Right renal cortex interstitium (tissue), 3 donors: ENCODE results near the gene WDR75. TPM values are rescaled to one million over a fixed set of nuclear protein-coding genes. Genes with fewer than 3 reads are reported as not detected.
"Not testable (repeated sequence)": the region's sequence is repeated elsewhere in the genome, so short reads cannot be mapped to it uniquely, and the experiment has no call there.

Experiments
- DNase-seq, 3 donors: peaks; one replicate each; pipeline ENCODE4 v3.0.0-alpha.2; 2013; ENCODE audit warnings: low read depth in 3 of 3, low spot score in 2 of 3
- polyA plus RNA-seq, 3 donors: library from polyadenylated mRNA; unstranded; fragments of 120-200 nt; gene quantifications; one replicate each; pipeline ENCODE4 v1.2.1, GENCODE V29; 2013; ENCODE audit not compliant: insufficient read length in 3 of 3

WDR75 gene
- 10 to 100 TPM; 46.6 to 52.7 (median 46.9) TPM for polyA plus RNA-seq

DNA sequence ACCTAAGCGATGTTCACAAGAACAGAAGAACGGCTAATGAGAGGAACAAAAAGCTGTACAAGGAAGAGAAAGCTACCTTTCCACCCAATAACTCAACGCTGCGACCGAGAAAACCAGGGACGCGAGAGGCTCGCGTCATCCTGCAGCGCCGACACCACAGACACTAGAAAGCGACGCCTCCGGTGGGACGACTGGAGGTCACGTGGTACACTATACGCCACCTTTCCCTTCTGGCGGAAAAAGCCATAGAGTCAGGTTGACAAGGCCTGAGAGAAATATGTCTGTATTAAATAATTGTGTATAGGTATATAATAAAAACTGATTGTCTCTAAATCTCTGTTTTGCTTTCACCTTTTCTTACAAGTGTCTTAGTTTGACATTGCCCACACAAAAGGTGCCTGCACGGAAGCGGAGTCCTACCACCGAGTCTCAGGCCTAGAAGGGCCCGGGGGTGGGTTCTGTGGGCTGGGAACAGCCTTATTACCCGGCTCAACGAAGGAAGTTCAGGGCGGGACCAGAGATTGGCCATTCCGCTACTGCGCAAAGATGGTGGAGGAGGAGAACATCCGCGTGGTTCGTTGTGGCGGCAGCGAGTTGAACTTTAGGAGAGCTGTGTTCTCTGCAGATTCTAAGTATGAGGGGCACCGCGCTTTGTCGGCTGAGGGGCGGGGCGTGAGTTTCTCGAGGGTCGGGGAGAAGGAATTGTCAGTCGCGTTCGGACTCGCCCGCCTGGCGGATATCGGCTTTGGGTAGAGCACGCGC is at the start of gene WDR75:
Gene WDR75, plus strand, starts transcription at position 528 of the 762 bp plus-strand sequence. Its CDS starts 19 bp downstream, at position 547.
- DNase-seq, result peak; percentile 95 to 96 (median 96)

DNA sequence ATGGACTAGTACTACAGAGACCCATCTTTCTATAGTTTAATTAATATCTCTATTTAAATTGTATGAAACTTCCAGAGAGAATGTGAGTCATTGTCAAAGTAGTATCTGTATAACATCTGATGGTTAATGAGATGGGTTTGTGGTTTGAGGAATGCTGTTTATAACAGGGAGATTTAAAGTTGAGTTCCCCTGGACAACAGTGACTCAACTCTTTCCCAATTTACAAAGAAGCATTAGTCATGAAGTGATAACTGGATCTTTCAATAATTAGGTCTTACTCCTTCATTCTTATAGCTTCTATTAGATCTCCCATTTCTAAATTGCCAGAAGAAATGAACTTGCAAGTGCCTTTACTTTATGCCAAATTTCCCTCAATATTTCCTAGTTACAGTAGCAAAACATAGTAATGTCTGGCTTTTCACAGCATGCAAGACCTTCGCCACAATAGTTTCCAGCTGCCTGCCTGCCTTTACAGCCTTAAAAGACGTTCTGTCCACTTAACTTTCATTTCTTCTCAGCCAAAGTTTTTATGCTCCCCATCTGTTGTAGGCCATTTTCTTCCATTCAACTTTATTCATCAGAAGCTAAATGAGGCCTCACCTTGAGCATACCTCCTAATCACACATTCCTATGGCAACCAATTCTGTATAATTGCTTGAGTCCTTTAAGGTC is 47.7 kb upstream of the WDR75 start:
- no peak for DNase-seq

DNA sequence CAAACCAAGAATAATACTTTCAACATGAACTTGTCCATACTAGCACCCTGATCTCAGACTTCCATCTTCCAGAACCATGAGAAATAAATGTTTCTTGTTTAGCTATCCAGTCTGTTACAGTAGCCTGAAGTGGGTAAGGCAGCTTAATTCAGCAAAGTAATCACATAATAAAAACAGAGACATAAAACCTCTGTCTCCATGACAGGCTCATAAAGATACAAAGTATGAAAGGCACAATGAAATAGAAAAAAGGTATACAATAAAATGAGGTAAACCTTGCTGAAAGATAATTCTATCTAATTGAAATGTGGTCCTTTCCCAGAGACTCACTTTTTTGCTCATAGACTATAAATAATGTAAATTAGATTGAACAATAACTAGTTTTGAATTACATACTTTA is 46.7 kb upstream of the WDR75 start:
- DNase-seq, result no peak

DNA sequence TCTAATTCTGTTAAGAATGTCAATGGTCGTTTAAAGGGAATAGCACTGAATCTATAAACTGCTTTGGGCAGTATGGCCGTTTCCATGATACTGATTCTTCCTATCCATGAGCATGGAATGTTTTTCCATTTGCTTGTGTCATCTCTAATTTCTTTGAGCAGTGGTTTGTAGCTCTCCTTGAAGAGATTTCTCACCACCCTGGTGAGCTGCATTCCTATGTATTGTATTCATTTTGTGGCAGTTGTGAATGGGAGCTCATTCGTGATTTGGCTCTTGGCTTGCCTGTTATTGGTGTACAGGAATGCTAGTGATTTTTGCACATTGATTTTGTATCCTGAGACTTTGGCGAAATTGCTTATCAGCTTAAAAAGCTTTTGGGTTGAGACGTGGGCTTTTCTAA is 38.3 kb upstream of the WDR75 start:
- no peak for DNase-seq

DNA sequence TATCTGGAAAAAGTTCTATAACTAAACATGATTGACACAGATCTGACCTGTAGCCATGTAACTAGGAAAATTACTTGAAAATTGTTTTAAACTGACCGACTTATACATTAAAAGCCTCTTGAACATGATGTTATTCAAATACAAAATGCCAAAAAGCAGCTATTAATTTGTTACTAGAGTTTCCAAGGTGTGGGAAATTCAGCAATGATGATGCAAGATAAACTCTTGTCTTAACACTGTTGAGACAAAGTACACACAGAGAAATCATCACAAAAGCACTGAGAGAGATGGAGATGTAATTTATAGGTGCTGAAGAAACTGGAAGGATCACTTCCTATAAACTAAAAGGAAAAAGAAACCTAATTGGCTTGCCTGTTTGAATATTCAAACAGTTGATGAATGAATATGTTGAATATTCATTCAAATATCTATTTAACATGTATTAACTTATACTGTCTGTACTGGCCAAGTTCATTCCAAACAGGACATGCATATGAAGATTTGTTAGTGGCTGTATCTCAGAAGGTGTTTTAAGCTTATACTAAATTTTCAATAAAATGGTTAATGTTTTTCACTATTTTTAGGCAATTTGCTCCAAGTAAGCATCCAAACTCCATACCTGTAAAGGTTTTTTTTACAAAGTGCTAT is 34.6 kb upstream of the WDR75 start:
- no peak for DNase-seq

DNA sequence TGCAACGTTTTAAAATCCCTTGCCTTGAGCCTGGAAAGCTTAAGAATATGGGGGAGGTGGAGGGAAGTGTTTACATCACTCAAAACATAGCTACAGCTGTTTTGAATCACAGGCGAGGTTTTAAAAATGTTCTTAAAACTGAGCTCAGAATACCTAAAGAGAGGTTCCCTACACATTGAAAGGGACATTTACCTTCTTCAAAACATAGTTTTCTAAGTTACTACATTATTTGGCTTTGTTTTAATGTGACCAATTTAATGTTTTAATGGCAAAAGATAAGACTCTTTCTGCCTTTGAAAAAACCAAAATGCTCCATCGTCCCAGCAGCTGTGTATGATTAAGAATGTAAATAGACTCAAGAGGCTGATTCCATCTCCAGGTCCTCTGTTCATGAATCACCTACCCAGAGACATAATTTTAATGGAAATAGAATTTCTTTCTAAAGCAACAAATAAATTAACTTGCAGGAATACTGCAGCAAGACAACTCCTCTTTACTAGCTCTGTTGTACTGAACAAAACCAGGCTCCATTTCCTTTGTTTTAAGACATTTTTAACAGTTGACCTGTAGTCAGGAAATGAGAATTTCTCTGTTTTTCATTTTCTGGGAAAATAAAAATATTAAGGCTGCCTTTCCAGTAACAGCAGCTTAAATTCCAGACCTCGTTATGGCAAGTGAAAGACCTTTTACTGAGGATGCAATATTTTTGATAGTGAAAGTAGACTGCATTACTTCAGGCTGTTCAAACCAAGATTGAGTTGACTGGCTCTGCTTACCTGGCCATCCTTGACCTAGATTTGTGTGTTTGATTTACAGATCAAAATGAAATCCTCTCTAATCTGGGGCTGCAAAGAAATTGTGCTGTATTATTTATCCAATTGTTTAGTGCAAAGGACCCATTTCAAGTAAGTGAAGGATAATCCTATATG is 33.7 kb upstream of the WDR75 start:
- peak; percentile 18 to 23 (median 21) for DNase-seq

DNA sequence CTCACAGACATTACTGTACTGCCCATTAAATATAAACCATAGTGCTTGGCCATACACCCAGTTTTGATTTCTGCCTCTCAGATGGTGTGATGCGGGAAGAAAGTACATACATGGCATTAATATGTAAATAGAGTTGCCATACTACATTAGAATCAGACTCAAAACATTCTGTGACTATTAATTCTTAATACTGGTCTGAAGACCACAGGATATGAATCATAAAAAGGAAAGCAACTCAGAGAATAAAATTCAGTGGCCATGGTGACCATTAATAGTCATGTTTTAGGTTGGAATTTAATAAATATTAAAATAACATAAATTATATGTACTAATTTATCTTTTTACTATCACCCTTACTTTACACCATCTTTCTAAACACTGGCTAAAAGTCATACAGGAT is 33.0 kb upstream of the WDR75 start:
- no peak for DNase-seq

DNA sequence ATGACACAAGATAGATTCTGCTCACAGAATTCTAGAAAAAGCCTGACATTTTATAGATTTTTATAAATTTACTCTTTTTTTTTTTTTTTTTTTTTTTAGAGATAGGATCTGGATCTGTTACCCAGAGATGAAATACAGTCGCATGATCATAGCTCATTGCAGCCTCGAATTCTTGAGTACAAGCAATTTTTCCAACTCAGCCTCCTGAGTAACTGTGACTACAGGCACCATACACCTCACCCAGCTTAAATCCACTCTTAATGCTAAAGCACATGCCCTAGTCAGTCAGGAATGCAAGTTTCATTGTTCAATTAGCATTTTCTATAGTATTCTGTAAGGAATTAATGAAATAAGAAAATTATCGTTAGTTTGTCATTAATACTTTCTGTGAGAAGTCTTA is 32.1 kb upstream of the WDR75 start:
- DNase-seq, result no peak

DNA sequence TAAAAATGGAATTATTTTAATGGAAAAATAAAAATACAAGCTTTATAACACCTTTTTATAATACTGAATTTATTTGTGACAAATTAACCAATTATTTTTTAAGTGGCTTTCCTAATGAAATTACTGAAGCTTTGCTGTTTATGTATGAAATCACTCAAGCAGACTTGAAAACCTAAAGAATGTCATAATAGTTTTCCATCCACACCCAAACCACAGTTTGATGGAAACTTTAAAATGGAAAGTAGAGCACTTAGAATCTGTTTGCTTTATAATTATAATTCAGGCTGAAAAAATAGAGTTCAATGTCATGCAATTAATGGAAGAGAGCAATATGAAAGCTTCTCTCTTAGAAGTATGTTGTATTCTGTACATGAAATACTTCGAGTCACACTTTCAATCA is 31.6 kb upstream of the WDR75 start:
- no peak for DNase-seq

DNA sequence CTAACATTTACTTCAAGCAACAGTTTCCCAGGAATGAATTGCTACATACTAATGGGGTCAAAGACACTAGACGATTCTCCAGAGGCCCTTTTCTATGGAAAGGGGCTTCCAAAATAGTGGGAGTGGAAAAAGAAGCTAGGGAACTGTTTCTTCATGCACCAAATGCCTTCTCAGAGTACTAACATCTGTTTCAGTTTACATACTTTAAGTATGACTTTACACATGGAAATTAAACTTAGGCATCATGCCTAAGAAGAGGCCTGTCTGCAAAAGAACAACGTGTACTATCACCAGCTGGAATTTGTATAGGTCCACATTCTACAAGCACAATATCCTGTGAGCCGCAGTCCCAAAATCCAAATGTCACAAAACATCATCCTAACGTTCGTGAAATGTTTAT is 29.4 kb upstream of the WDR75 start:
- peak; percentile 42 to 60 (median 47) for DNase-seq

DNA sequence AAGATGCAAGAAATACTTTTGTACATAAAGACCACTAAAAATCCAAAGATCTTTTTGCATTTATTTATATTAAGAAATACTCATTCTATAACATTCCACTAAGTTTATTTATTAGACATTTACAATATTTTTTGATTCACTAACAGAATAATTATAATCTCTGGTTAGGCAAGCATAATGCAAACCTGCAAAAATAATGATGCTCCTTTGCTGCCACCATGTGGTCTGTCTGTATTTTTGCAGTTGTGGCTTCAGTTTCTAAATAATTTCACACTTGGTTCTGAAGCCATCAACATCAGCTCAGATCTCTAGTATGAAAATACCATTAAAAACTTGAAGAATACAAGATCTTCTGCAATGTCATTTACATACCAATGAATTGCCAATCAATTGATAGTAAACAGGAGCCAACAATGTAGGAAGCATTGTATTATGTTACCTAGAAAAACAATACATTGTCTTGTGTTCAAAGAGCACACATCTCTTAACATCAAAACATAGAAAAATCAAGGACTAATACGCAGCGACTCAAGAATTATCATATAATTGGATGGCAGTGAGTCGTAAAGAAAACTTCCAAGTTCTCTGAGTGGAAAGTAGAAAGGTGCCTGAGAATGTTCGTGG is 28.8 kb upstream of the WDR75 start:
- peak; percentile 25 to 49 (median 29) for DNase-seq

DNA sequence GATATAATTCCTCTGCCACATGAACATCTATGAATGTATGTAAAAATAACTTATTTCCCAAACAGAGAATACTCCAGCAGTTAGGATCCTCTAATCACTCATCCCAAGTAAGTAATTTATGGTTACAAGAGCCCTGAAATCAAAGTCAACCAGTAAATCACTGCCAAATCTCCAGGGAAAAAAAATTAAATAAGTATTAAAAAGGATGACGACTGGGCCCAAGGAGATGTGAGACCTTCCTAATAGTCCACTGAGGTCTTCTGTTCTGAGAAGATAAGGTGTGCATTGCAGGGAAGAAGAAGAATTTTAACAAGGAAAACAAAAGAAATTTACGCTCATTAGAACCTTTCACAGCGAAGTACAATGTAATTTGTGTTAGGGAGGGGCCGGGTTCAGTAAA is 28.0 kb upstream of the WDR75 start:
- DNase-seq, result no peak

DNA sequence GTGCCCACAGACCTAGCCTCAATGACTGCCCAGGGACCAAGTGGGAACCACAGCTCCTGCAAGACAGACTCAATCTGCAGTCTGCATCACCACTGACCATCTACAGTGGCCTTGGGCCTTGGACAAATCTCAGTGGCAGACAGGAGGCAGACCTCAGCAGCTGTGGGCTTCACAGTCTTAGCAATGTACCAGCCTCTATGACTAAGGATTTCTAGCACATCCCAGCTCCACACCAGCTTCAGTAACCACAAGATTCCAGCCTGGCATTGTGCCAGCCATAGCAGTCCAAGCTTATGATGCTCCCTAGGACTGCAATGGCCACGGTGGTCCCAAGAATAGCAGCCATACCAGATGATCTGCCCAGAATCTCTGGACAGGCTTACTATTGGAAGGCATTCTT is 19.6 kb upstream of the WDR75 start:
- no peak for DNase-seq

DNA sequence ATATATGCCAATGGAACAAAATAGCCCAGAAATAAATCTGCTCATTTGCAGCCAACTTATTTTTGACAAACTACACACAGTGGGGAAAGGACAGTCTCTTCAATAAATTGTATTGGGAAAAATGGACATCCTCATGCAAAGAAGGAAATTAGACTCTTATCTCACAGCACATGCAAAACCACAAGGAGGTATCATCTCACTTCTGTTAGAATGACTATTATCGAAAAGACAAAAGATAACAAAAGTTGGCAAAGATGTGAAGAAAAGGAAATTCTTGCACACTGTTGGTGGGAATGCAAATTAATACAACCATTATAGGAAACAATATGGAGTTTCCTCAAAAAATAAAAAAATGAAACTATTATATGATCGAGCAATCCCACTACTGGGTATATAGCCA is 16.3 kb upstream of the WDR75 start:
- no peak for DNase-seq

DNA sequence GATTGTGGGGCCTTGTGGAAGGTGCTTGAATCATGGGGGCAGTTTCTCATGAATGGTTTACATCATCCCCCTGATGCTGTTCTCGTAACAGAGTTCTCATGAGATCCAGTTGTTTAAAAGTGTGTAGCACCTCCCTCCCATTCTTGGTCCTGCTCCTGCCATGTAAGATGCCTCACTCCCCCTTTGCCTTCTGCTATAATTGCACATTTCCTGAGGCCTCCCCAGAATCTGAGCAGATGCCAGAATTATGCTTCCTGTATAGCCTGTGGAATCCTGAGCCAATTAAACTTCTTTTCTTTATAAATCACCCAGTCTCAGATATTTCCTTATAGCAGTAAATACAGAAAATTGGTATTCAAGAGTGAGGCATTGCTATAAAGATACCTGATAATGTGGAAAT is 15.6 kb upstream of the WDR75 start:
- no peak for DNase-seq

DNA sequence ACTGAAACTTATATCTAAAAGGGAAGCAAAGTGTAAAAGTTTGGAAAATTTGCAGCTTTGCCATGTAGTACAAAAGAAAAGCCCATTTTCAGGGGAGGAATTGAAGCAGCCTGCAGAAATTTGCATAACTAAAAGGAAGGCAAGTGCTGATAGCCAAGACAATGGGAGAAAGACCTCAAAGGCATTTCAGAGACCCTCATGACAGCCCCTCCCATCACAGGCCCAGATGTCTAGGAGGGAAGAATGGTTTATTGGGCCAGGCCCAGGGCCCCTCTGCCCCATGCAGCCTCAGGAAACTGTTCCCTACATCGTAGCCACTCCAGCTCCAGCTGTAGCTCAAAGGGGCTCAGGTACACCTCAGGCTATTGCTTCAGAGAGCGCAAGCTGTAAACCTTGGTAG is 14.4 kb upstream of the WDR75 start:
- DNase-seq, result no peak

DNA sequence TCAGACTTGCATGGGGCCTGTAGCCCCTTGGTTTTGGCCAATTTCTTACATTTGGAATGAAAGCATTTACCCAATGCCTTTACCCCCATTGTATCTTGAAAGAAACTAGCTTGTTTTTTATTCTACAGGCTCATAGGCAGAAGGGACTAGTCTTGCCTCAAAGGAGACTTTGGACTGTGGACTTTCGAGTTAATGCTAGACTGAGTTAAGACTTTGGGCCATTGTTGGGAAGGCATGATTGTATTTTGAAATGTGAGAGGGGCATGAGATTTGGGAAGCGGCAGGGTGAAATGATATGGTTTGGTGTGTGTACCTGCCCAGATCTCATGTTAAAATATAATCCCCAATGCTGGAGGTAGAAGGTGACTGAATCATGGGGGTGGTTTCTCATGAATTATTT is 13.4 kb upstream of the WDR75 start:
- DNase-seq, result no peak

DNA sequence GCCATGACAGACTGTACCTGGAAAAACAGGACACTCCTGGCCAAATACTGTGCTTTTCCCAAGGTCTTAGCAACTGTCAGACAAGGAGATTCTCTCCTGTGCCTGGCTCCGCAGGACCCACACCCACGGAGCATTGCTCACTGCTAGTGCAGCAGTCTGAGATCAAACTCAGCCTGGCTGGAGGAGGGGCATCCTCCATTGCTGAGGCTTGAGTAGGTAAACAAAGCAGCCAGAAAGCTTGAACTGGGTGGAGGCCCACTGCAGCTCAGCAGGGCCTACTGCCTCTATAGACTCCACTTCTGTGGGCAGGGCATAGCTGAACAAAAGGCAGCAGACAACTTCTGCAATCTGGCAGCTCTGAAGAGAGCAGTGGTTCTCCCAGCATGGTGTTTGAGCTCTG is 10.8 kb upstream of the WDR75 start:
- DNase-seq, result not testable (repeated sequence)

DNA sequence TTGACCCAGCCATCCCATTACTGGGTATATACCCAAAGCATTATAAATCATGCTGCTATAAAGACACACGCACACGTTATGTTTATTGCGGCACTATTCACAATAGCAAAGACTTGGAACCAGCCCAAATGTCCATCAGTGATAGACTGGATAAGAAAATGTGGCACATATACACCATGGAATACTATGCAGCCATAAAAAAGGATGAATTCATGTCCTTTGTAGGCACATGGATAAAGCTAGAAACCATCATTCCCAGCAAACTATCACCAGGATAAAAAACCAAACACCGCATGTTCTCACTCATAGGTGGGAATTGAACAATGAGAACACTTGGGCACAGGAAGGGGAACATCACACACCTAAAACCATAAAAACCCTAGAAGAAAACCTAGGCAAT is 5.5 kb upstream of the WDR75 start:
- DNase-seq, result not testable (repeated sequence)

DNA sequence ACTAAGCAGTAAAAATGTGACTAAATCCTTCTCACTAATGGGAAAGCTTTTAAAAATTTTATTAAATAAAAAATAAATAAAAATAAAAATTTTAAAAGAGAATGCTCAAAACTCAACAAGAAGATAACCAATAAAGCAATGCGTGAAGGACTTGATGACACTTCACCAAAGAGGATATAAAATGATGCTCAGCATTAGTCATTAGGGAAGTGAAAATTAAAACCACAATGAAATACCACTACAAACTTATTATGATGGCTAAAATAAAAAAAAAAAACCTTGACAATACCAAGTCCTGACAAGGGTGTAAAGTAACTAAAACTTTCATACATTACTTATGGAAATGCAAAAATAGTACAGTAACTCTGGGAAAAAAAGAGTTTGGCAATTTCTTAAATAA is 3.3 kb upstream of the WDR75 start:
- DNase-seq, result no peak
